Neutrophil (primary cell): ENCODE results near the gene HTT.

Source experiments
- H3K27ac ChIP-seq: fragments of 200-600 bp; sonication (generic); 2 replicates; pipeline ENCODE4 v1.5.1; 2016; ENCODE audit warnings: mild to moderate bottlenecking, moderate library complexity
- H3K27me3 ChIP-seq: fragments of 200-600 bp; sonication (generic); 2 replicates; pipeline ENCODE4 v1.6.0; 2016; ENCODE audit warnings: mild to moderate bottlenecking
- H3K36me3 ChIP-seq: fragments of 200-600 bp; sonication (generic); 2 replicates; pipeline ENCODE4 v1.5.1; 2017
- H3K4me1 ChIP-seq, 2 experiments: fragments of 200-600 bp in 1 of 2; sonication (generic) in 1 of 2; 1 replicate in 1 of 2; 2 replicates in 1 of 2; pipeline versions ENCODE4 v1.5.1 to v1.6.1; 2013 to 2016; ENCODE audit warnings: low read depth in 1 of 2, low read length in 1 of 2, mild to moderate bottlenecking in 1 of 2, moderate library complexity in 1 of 2; ENCODE audit not compliant: control insufficient read depth in 1 of 2, insufficient read depth in 1 of 2
- H3K4me3 ChIP-seq, 2 experiments: fragments of 200-600 bp in 1 of 2; sonication (generic) in 1 of 2; 1 replicate in 1 of 2; 2 replicates in 1 of 2; pipeline ENCODE4 v1.5.1; 2013 to 2016; ENCODE audit warnings: low read depth in 1 of 2, low read length in 1 of 2, mild to moderate bottlenecking in 1 of 2, moderate library complexity in 1 of 2
- H3K9me3 ChIP-seq: fragments of 200-600 bp; sonication (generic); 2 replicates; pipeline ENCODE4 v1.5.1; 2016
- CTCF ChIP-seq: fragments of 200-600 bp; sonication (generic); IDR thresholded peaks from 2 replicates; pipeline ENCODE4 v1.5.1; 2016; ENCODE audit warnings: antibody characterized with exemption

The HTT gene

DNA sequence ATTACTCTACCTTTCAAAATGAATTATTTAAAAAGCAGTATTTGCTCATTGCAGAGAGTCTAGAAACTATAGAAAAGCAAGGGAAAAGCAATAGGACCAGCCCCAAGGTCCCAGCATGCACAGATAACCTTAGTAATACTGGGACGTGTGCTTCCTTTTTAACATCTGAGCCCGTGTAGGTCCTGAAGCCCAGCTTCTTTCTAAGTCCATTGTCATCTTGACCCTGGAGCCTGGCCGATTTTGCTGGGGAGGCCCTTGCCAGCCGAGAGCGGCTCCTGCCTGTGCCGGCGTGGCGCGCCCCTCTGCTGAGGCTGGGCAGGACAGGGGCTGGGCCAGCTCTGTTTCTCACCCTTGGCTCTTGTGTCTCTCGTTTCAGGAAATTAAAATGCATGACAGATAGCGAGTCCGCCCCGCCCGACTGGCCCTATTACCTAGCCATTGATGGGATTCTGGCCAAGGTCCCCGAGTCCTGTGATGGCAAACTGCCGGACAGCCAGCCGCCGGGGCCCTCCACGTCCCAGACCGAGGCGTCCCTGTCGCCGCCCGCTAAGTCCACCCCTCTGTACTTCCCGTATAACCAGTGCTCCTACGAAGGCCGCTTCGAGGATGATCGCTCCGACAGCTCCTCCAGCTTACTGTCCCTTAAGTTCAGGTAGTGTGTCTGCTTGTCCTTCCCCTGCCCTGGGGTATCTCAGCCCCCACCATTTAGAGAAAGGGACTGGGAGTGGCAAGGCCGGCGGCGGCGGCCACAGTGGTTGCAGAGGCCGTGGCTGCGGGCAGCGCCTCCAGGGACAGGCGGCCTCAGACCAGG is 178.6 kb downstream of the HTT start:
- Histone ChIP-seq H3K9me3 (no peaks in the 10 kb centered on the region), H3K27me3 (no peaks in the 10 kb centered on the region), H3K36me3 (no peaks in the 10 kb centered on the region), H3K27ac (no peak overlapping the region), H3K4me3 (no peak overlapping the region), H3K4me1 (no peaks in the 10 kb centered on the region)
- TF ChIP-seq CTCF, result no peak

- H3K36me3 ChIP-seq, result no peaks in the 10 kb centered on the region
- no peak overlapping the region for H3K27ac ChIP-seq
- no peak for TF ChIP-seq CTCF
- no peaks in the 10 kb centered on the region for H3K4me1 ChIP-seq
- no peaks in the 10 kb centered on the region for H3K9me3 ChIP-seq
- no peaks in the 10 kb centered on the region for H3K27me3 ChIP-seq
- H3K4me3 ChIP-seq, result no peak overlapping the region
Measured at GRCh38 chr4:3253808-3254207, 179.3 kb downstream of the HTT start.

GRCh38 chr4:3254302-3255131 is 180.0 kb downstream of the HTT start:
- no peak overlapping the region for H3K4me3 ChIP-seq

DNA sequence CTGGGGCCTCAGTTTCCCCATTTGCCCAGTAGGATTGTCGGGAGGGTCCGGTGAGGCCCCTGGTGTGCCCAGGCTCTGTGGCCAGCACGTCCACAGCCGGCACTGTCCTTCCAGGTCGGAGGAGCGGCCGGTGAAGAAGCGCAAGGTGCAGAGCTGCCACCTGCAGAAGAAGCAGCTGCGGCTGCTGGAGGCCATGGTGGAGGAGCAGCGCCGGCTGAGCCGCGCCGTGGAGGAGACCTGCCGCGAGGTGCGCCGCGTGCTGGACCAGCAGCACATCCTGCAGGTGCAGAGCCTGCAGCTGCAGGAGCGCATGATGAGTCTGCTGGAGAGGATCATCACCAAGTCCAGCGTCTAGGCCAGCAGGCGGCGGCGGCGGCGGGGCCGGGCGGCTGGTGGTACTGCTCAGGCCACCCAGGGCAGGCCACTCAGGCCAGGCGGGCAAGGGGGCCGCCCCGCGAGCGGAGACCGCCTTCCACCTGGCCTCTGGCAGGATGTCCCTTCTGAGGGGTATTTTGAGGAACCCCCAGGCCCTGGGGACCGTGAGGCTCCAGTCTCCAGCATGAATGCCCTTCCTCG is 181.2 kb downstream of the HTT start:
- Histone ChIP-seq H3K36me3 (no peaks in the 10 kb centered on the region), H3K4me3 (no peak overlapping the region), H3K27me3 (no peaks in the 10 kb centered on the region), H3K4me1 (no peaks in the 10 kb centered on the region), H3K9me3 (no peaks in the 10 kb centered on the region), H3K27ac (no peak overlapping the region)
- no peak for TF ChIP-seq CTCF

More at GRCh38 chr4:3254302-3255131, 180.0 kb downstream of the HTT start:
- Histone ChIP-seq H3K36me3 (no peaks in the 10 kb centered on the region), H3K27ac (no peak overlapping the region), H3K27me3 (no peaks in the 10 kb centered on the region), H3K4me1 (no peaks in the 10 kb centered on the region), H3K9me3 (no peaks in the 10 kb centered on the region)
- TF ChIP-seq CTCF, result no peak

DNA sequence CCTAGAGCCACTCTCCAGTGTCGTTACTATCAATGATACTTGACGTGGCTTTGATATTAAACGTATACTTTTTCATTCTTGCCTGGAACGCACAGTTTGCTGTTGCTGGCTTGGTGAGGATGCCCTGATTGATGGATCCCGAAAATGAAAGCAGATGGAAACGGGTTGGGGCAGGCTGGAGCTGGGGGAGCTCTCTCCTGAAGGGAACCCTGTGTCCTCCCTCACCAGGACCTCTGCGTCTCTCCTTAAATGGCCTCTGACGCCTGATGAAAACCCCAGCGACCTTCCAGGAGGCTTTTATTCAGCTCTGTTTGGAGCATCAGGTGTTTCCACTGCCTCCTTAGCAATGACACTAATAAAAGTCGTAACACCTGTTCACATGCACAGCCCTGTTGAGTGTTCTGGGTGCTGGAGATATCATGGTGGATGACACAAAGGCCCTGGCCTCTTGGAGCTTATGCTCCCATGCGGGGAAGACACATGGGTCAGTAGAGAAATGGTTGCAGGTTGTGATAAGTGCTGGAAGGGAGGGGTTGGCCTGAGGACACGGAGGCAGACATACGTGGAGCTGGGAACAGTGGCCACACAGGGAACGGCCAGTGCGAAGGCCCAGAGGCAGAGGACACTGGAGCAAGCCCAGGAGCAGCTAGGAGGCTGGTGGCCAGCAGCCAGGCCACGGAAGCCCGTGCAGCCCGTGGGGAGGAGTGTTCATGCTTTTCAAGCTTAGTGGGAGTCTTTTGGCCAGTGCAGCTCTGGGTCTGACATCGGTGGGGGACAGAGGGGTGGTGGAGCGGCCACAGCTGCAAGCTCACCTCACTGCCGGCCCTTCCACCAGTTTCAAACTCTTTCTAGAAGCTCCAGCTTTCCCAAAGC is 182.0 kb downstream of the HTT start:
- Histone ChIP-seq H3K4me3 (no peak overlapping the region), H3K36me3 (no peaks in the 10 kb centered on the region), H3K27me3 (no peaks in the 10 kb centered on the region), H3K4me1 (no peaks in the 10 kb centered on the region), H3K9me3 (no peaks in the 10 kb centered on the region), H3K27ac (no peak overlapping the region)
- TF ChIP-seq CTCF, result no peak
